GM18498 (cell line): ENCODE measurements around the gene PIK3R1.

Experiments
- ATAC-seq: cut with Tn5 transposase; IDR thresholded peaks from one replicate; pipeline ENCODE4 v1.9.1; 2021; ENCODE audit warnings: mild to moderate bottlenecking, moderate library complexity; ENCODE audit not compliant: unreplicated experiment

PIK3R1 gene

GRCh38 chr5:68249520-68249919, 34.0 kb downstream of the PIK3R1 start:
- no peak for ATAC-seq

GRCh38 chr5:68250661-68251298, 35.2 kb downstream of the PIK3R1 start:
- no peak for ATAC-seq

GRCh38 chr5:68251386-68251785, 35.8 kb downstream of the PIK3R1 start:
- no peak for ATAC-seq

- ATAC-seq: no peak
Measured at GRCh38 chr5:68251804-68252522, 36.4 kb downstream of the PIK3R1 start.

- ATAC-seq: peak; percentile 77
Measured at GRCh38 chr5:68252673-68253623, 37.4 kb downstream of the PIK3R1 start.

GRCh38 chr5:68253624-68254585, 38.3 kb downstream of the PIK3R1 start:
- ATAC-seq: no peak

- ATAC-seq: no peak
Measured at GRCh38 chr5:68254810-68255209, 39.3 kb downstream of the PIK3R1 start.

- ATAC-seq: no peak
Measured at GRCh38 chr5:68255305-68256120, 40.0 kb downstream of the PIK3R1 start.

- ATAC-seq: no peak
Measured at GRCh38 chr5:68257210-68257609, 41.7 kb downstream of the PIK3R1 start.

GRCh38 chr5:68258531-68258930, 43.0 kb downstream of the PIK3R1 start:
- ATAC-seq: no peak

GRCh38 chr5:68259700-68260099, 44.1 kb downstream of the PIK3R1 start:
- ATAC-seq: no peak

- ATAC-seq: no peak
Measured at GRCh38 chr5:68260467-68260866, 44.9 kb downstream of the PIK3R1 start.

GRCh38 chr5:68261169-68261568, 45.6 kb downstream of the PIK3R1 start:
- no peak for ATAC-seq

GRCh38 chr5:68261569-68262065, 46.1 kb downstream of the PIK3R1 start:
- peak; percentile 43 for ATAC-seq

- no peak for ATAC-seq
Measured at GRCh38 chr5:68264024-68264956, 48.7 kb downstream of the PIK3R1 start.

GRCh38 chr5:68265347-68265746, 49.8 kb downstream of the PIK3R1 start:
- no peak for ATAC-seq

GRCh38 chr5:68265822-68266395, 50.4 kb downstream of the PIK3R1 start:
- no peak for ATAC-seq

GRCh38 chr5:68266457-68266856, 50.9 kb downstream of the PIK3R1 start:
- ATAC-seq: no peak
